Measurements from ENCODE around the gene DICER1.

The DICER1 gene

GRCh38 chr14:95132760-95133159, 24.6 kb downstream of the DICER1 start:
- Histone ChIP-seq H3K4me1 (ENCODE audit: low read length) (0 out of 2 replicates have a peak, but pooled peaks cover 3% of the 10 kb centered on the region), H3K4me2 (ENCODE audit: low read length) (no peak overlapping the region), H3K4me3 (ENCODE audit: low read length) (no peak overlapping the region), H3K79me2 (ENCODE audit: low read length) (peaks cover 34% of the 10 kb centered on the region), H4K20me1 (ENCODE audit: insufficient read depth, low read length) (peaks cover 7% of the 10 kb centered on the region; the same call in 1 of the 2 replicates), H3K27me3 (ENCODE audit: low read depth, low read length) (no peaks in the 10 kb centered on the region), H3K9ac (ENCODE audit: low read length) (no peak overlapping the region), H3K9me3 (ENCODE audit: insufficient read depth, low read length) (no peaks in the 10 kb centered on the region), H3K36me3 (replicated peaks; ENCODE audit: low read depth, low read length) (peaks cover 21% of the 10 kb centered on the region), H3K27ac (ENCODE audit: low read length) (no peak overlapping the region), H2AFZ (ENCODE audit: low read depth, low read length) (no peak overlapping the region)
- TF ChIP-seq CTCF (IDR thresholded peaks at IDR 0.05; ENCODE audit: low read depth, low read length) (no peak), EZH2phosphoT487 (IDR thresholded peaks at IDR 0.05; ENCODE audit: low read depth) (no peak)

GRCh38 chr14:95130549-95130948, 26.8 kb downstream of the DICER1 start:
- Histone ChIP-seq H3K9me3 (ENCODE audit: insufficient read depth, low read length) (no peaks in the 10 kb centered on the region), H3K4me1 (ENCODE audit: low read length) (0 out of 2 replicates have a peak, but pooled peaks cover 3% of the 10 kb centered on the region), H4K20me1 (ENCODE audit: insufficient read depth, low read length) (0 out of 2 replicates have a peak, but pooled peaks cover 1% of the 10 kb centered on the region), H3K4me2 (ENCODE audit: low read length) (no peak overlapping the region), H3K36me3 (replicated peaks; ENCODE audit: low read depth, low read length) (peaks cover 26% of the 10 kb centered on the region), H3K79me2 (ENCODE audit: low read length) (peaks cover 12% of the 10 kb centered on the region), H3K4me3 (ENCODE audit: low read length) (no peak overlapping the region), H3K27me3 (ENCODE audit: low read depth, low read length) (no peaks in the 10 kb centered on the region), H3K27ac (ENCODE audit: low read length) (no peak overlapping the region), H2AFZ (ENCODE audit: low read depth, low read length) (no peak overlapping the region), H3K9ac (ENCODE audit: low read length) (no peak overlapping the region)
- TF ChIP-seq CTCF (IDR thresholded peaks at IDR 0.05; ENCODE audit: low read depth, low read length) (no peak), EZH2phosphoT487 (IDR thresholded peaks at IDR 0.05; ENCODE audit: low read depth) (no peak)

GRCh38 chr14:95128140-95128539, 29.2 kb downstream of the DICER1 start:
- H3K36me3 ChIP-seq (replicated peaks; ENCODE audit: low read depth, low read length), result peaks cover 42% of the 10 kb centered on the region

GRCh38 chr14:95127531-95127911, 29.8 kb downstream of the DICER1 start:
- Histone ChIP-seq H2AFZ (ENCODE audit: low read depth, low read length) (no peak overlapping the region), H4K20me1 (ENCODE audit: insufficient read depth, low read length) (no peaks in the 10 kb centered on the region), H3K4me3 (ENCODE audit: low read length) (no peak overlapping the region), H3K9ac (ENCODE audit: low read length) (no peak overlapping the region), H3K9me3 (ENCODE audit: insufficient read depth, low read length) (no peaks in the 10 kb centered on the region), H3K4me1 (ENCODE audit: low read length) (no peaks in the 10 kb centered on the region), H3K4me2 (ENCODE audit: low read length) (no peak overlapping the region), H3K36me3 (replicated peaks; ENCODE audit: low read depth, low read length) (peaks cover 37% of the 10 kb centered on the region), H3K79me2 (ENCODE audit: low read length) (no peaks in the 10 kb centered on the region), H3K27ac (ENCODE audit: low read length) (no peak overlapping the region), H3K27me3 (ENCODE audit: low read depth, low read length) (no peaks in the 10 kb centered on the region)
- TF ChIP-seq CTCF (IDR thresholded peaks at IDR 0.05; ENCODE audit: low read depth, low read length) (no peak), EZH2phosphoT487 (IDR thresholded peaks at IDR 0.05; ENCODE audit: low read depth) (no peak)

More at GRCh38 chr14:95128140-95128539, 29.2 kb downstream of the DICER1 start:
- no peak overlapping the region for H2AFZ ChIP-seq (ENCODE audit: low read depth, low read length)
- no peaks in the 10 kb centered on the region for H3K27me3 ChIP-seq (ENCODE audit: low read depth, low read length)
- H3K9me3 ChIP-seq (ENCODE audit: insufficient read depth, low read length), result no peaks in the 10 kb centered on the region
- H3K79me2 ChIP-seq (ENCODE audit: low read length), result no peaks in the 10 kb centered on the region
- no peak overlapping the region for H3K4me3 ChIP-seq (ENCODE audit: low read length)
- H3K27ac ChIP-seq (ENCODE audit: low read length), result no peak overlapping the region
- no peak overlapping the region for H3K4me2 ChIP-seq (ENCODE audit: low read length)
- H3K4me1 ChIP-seq (ENCODE audit: low read length), result no peaks in the 10 kb centered on the region
- H3K9ac ChIP-seq (ENCODE audit: low read length), result no peak overlapping the region
- TF ChIP-seq EZH2phosphoT487 (IDR thresholded peaks at IDR 0.05; ENCODE audit: low read depth) (no peak), CTCF (IDR thresholded peaks at IDR 0.05; ENCODE audit: low read depth, low read length) (no peak)
- no peaks in the 10 kb centered on the region for H4K20me1 ChIP-seq (ENCODE audit: insufficient read depth, low read length)
